ENCODE results near the gene ISOC2. TPM values are rescaled to one million over a fixed set of nuclear protein-coding genes. Genes with fewer than 3 reads are reported as not detected.

Gene ISOC2
- total and polyA plus RNA-seq, 9 of the 15 experiments (the other 6 are each of a cell fraction or from before 2014, with no cell fraction given) = 1.2 to 229 (median 58.3) TPM

GRCh38 chr19:55451965-55452748, 9.3 kb downstream of the ISOC2 start (continued):
- TF ChIP-seq ZKSCAN8 (CRISPR knock-in tag; IDR thresholded peaks at IDR 0.05) (no peak), ZNF316 (IDR thresholded peaks at IDR 0.05) (no peak), ZNF766 (CRISPR knock-in tag; conservative IDR thresholded peaks at IDR 0.05) (no peak), ZBTB1 (CRISPR knock-in tag; IDR thresholded peaks at IDR 0.05; ENCODE audit: borderline replicate concordance, low read depth) (no peak), ZNF79 (CRISPR knock-in tag; IDR thresholded peaks at IDR 0.05; ENCODE audit: low read depth) (no peak), ZNF699 (CRISPR knock-in tag; IDR thresholded peaks at IDR 0.05; ENCODE audit: insufficient replicate concordance) (no peak), RBM39 (optimal IDR thresholded peaks at IDR 0.05; ENCODE audit: low read depth, low read length) (no peak), THRB (CRISPR knock-in tag; conservative IDR thresholded peaks at IDR 0.05) (no peak), ATF7 (IDR thresholded peaks at IDR 0.05) (no peak), TRIM28 (IDR thresholded peaks at IDR 0.05) (no peak), ZNF696 (CRISPR knock-in tag; conservative IDR thresholded peaks at IDR 0.05) (no peak), AFF4 (CRISPR knock-in tag; IDR thresholded peaks at IDR 0.05) (no peak), ARID3B (CRISPR knock-in tag; IDR thresholded peaks at IDR 0.05; ENCODE audit: borderline replicate concordance) (no peak), ZNF324 (CRISPR knock-in tag; IDR thresholded peaks at IDR 0.05) (no peak), SRSF1 (IDR thresholded peaks at IDR 0.05; ENCODE audit: low read depth, low read length) (no peak), SLC30A9 (CRISPR knock-in tag; IDR thresholded peaks at IDR 0.05) (no peak)
- TF ChIP-seq, protein P1, sequence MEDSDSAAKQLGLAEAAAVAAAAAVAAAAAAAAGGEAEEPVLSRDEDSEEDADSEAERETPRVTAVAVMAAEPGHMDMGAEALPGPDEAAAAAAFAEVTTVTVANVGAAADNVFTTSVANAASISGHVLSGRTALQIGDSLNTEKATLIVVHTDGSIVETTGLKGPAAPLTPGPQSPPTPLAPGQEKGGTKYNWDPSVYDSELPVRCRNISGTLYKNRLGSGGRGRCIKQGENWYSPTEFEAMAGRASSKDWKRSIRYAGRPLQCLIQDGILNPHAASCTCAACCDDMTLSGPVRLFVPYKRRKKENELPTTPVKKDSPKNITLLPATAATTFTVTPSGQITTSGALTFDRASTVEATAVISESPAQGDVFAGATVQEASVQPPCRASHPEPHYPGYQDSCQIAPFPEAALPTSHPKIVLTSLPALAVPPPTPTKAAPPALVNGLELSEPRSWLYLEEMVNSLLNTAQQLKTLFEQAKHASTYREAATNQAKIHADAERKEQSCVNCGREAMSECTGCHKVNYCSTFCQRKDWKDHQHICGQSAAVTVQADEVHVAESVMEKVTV (CRISPR knock-in tag; IDR thresholded peaks at IDR 0.05) = no peak
- TF ChIP-seq, protein P2, sequence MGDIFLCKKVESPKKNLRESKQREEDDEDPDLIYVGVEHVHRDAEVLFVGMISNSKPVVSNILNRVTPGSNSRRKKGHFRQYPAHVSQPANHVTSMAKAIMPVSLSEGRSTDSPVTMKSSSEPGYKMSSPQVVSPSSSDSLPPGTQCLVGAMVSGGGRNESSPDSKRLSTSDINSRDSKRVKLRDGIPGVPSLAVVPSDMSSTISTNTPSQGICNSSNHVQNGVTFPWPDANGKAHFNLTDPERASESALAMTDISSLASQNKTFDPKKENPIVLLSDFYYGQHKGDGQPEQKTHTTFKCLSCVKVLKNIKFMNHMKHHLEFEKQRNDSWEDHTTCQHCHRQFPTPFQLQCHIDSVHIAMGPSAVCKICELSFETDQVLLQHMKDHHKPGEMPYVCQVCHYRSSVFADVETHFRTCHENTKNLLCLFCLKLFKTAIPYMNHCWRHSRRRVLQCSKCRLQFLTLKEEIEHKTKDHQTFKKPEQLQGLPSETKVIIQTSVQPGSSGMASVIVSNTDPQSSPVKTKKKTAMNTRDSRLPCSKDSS (IDR thresholded peaks at IDR 0.05; ENCODE audit: low read depth, partially characterized antibody) = no peak
